ENCODE measurements around the gene SP100. TPM values are rescaled to one million over a fixed set of nuclear protein-coding genes. Genes with fewer than 3 reads are reported as not detected.

The SP100 gene
- total RNA-seq, 1 donor from 2014 or later: 120 TPM

- H3K27me3 Mint-ChIP-seq (ENCODE audit: unreplicated experiment): no peaks in the 10 kb centered on the region
- H3K27ac Mint-ChIP-seq (ENCODE audit: unreplicated experiment): no peak overlapping the region
- H3K36me3 Mint-ChIP-seq (ENCODE audit: unreplicated experiment): peaks cover 59% of the 10 kb centered on the region
- H3K4me1 Mint-ChIP-seq (ENCODE audit: unreplicated experiment): no peaks in the 10 kb centered on the region
- no peak for DNase-seq (ENCODE audit: extremely low spot score, unreplicated experiment)
- no peak overlapping the region for H3K4me3 Mint-ChIP-seq (ENCODE audit: unreplicated experiment)
- H3K9me3 Mint-ChIP-seq (ENCODE audit: unreplicated experiment): peaks cover 5% of the 10 kb centered on the region
- TF ChIP-seq CTCF (IDR thresholded peaks at IDR 0.05): no peak
These were observed 80.9 kb downstream of the SP100 start for GRCh38 chr2:230496891-230497290.

GRCh38 chr2:230498506-230499107 lies 82.6 kb downstream of the SP100 start:
- H3K36me3 Mint-ChIP-seq (ENCODE audit: unreplicated experiment): peaks cover 63% of the 10 kb centered on the region
- no peak overlapping the region for H3K4me3 Mint-ChIP-seq (ENCODE audit: unreplicated experiment)
- H3K4me1 Mint-ChIP-seq (ENCODE audit: unreplicated experiment): no peaks in the 10 kb centered on the region
- TF ChIP-seq CTCF (IDR thresholded peaks at IDR 0.05): no peak
- H3K9me3 Mint-ChIP-seq (ENCODE audit: unreplicated experiment): peaks cover 5% of the 10 kb centered on the region
- H3K27ac Mint-ChIP-seq (ENCODE audit: unreplicated experiment): no peak overlapping the region
- DNase-seq (ENCODE audit: extremely low spot score, unreplicated experiment): no peak
- no peaks in the 10 kb centered on the region for H3K27me3 Mint-ChIP-seq (ENCODE audit: unreplicated experiment)

- Mint-ChIP-seq H3K27me3 (ENCODE audit: unreplicated experiment) (no peaks in the 10 kb centered on the region), H3K4me1 (ENCODE audit: unreplicated experiment) (no peaks in the 10 kb centered on the region), H3K36me3 (ENCODE audit: unreplicated experiment) (peaks cover 68% of the 10 kb centered on the region), H3K9me3 (ENCODE audit: unreplicated experiment) (peaks cover 5% of the 10 kb centered on the region), H3K4me3 (ENCODE audit: unreplicated experiment) (no peak overlapping the region), H3K27ac (ENCODE audit: unreplicated experiment) (no peak overlapping the region)
- no peak for TF ChIP-seq CTCF (IDR thresholded peaks at IDR 0.05)
- DNase-seq (ENCODE audit: extremely low spot score, unreplicated experiment): no peak
These were observed 86.6 kb downstream of the SP100 start for GRCh38 chr2:230502593-230502992.

- no peaks in the 10 kb centered on the region for H3K4me1 Mint-ChIP-seq (ENCODE audit: unreplicated experiment)
- H3K9me3 Mint-ChIP-seq (ENCODE audit: unreplicated experiment): peaks cover 5% of the 10 kb centered on the region
- TF ChIP-seq CTCF (IDR thresholded peaks at IDR 0.05): no peak
- peaks cover 65% of the 10 kb centered on the region for H3K36me3 Mint-ChIP-seq (ENCODE audit: unreplicated experiment)
- no peak for DNase-seq (ENCODE audit: extremely low spot score, unreplicated experiment)
- H3K4me3 Mint-ChIP-seq (ENCODE audit: unreplicated experiment): no peak overlapping the region
- H3K27ac Mint-ChIP-seq (ENCODE audit: unreplicated experiment): no peak overlapping the region
- H3K27me3 Mint-ChIP-seq (ENCODE audit: unreplicated experiment): no peaks in the 10 kb centered on the region
These were observed 87.8 kb downstream of the SP100 start for GRCh38 chr2:230503798-230504197.

GRCh38 chr2:230505162-230505561 lies 89.2 kb downstream of the SP100 start:
- Mint-ChIP-seq H3K4me1 (ENCODE audit: unreplicated experiment) (no peaks in the 10 kb centered on the region), H3K27ac (ENCODE audit: unreplicated experiment) (no peak overlapping the region), H3K9me3 (ENCODE audit: unreplicated experiment) (peaks cover 5% of the 10 kb centered on the region), H3K36me3 (ENCODE audit: unreplicated experiment) (peaks cover 58% of the 10 kb centered on the region), H3K27me3 (ENCODE audit: unreplicated experiment) (no peaks in the 10 kb centered on the region), H3K4me3 (ENCODE audit: unreplicated experiment) (no peak overlapping the region)
- DNase-seq (ENCODE audit: extremely low spot score, unreplicated experiment): no peak
- TF ChIP-seq CTCF (IDR thresholded peaks at IDR 0.05): no peak
